ENCODE results near the gene TMEM185B. TPM values are rescaled to one million over a fixed set of nuclear protein-coding genes. Genes with fewer than 3 reads are reported as not detected.

The TMEM185B gene
- total and polyA plus RNA-seq, 8 donors, result 1.5 to 47.8 (median 14.4) TPM

DNA sequence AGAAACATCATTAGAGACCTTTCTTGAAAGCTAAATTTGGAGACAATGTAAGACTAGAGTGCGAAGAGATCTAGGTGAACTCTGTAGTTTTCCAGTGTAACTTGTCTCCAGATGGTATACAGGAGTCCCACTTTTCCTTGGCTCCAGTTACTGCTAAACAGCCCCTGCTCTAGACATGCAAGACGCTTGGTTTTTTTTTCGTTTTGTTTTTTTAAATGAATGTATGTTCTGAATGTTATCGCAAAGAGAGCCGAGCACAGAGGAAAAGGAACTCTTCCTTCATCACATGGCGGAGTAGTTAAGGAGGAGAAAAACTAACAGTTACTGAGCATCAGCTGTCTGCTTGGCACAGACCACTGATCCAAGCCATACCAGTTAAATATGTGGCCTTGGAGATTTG, 31.9 kb upstream of the TMEM185B start:
- no peak overlapping the region for H3K27ac ChIP-seq
- peaks cover 0 to 2% (median 0%) of the 10 kb centered on the region in 4 donors for H3K9me3 ChIP-seq
- TF ChIP-seq EP300 (IDR thresholded peaks at IDR 0.05) (no peak), POLR2AphosphoS5 (IDR thresholded peaks at IDR 0.05) (no peak), POLR2A (IDR thresholded peaks at IDR 0.05) (no peak)
- TF ChIP-seq, protein P1, sequence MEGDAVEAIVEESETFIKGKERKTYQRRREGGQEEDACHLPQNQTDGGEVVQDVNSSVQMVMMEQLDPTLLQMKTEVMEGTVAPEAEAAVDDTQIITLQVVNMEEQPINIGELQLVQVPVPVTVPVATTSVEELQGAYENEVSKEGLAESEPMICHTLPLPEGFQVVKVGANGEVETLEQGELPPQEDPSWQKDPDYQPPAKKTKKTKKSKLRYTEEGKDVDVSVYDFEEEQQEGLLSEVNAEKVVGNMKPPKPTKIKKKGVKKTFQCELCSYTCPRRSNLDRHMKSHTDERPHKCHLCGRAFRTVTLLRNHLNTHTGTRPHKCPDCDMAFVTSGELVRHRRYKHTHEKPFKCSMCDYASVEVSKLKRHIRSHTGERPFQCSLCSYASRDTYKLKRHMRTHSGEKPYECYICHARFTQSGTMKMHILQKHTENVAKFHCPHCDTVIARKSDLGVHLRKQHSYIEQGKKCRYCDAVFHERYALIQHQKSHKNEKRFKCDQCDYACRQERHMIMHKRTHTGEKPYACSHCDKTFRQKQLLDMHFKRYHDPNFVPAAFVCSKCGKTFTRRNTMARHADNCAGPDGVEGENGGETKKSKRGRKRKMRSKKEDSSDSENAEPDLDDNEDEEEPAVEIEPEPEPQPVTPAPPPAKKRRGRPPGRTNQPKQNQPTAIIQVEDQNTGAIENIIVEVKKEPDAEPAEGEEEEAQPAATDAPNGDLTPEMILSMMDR (IDR thresholded peaks at IDR 0.05), result no peak
- intact Hi-C loops (cut with DNase I; ENCODE audit: low total_unique reads), result no loop called here
- H3K36me3 ChIP-seq, result no peaks in the 10 kb centered on the region
- H3K4me3 ChIP-seq, result peak overlapping the region in 2 of 4 donors; percentile 66 to 81
- no peak for DNase-seq
- H3K4me1 ChIP-seq, result peaks cover 13 to 50% (median 33%) of the 10 kb centered on the region in 4 donors
- 82 to 87% (median 86%) methylated on average over 6 of the region's 6 CpGs for WGBS, 5 donors
- H3K27me3 ChIP-seq, result no peaks in the 10 kb centered on the region

DNA sequence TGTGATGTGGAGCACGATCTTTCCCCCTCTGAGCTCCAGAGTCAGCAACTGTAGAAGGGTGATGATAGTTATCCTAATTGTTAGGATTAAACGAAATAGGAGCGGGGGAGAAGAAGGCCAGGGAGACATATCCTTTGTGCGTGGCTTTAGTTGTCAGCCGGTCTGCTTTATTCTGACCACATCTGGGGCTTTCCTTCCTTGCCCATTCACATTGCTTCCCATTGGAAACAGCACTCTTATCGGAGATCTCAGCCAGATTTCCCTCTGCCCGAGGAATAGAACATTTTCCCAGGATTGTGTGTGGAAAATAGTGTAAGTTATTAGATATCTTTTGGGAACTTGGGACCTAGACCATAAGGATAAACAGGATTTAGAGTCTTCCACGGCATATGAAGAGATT, 31.0 kb upstream of the TMEM185B start:
- Histone ChIP-seq H3K4me1 (peaks cover 13 to 50% (median 33%) of the 10 kb centered on the region in 4 donors), H3K9me3 (no peaks in the 10 kb centered on the region), H3K27me3 (no peaks in the 10 kb centered on the region), H3K36me3 (no peaks in the 10 kb centered on the region), H3K4me3 (peak overlapping the region; percentile 66 to 98 (median 85)), H3K27ac (peak overlapping the region in 2 of 5 donors; percentile 90 to 95)
- TF ChIP-seq EP300 (IDR thresholded peaks at IDR 0.05) (no peak), POLR2AphosphoS5 (IDR thresholded peaks at IDR 0.05) (no peak), POLR2A (IDR thresholded peaks at IDR 0.05) (no peak)
- TF ChIP-seq, protein P1 (IDR thresholded peaks at IDR 0.05), result no peak
- WGBS, 5 donors, result 53 to 74% (median 72%) methylated on average over 8 of the region's 8 CpGs
- no peak for DNase-seq
- intact Hi-C loops (cut with DNase I; ENCODE audit: low total_unique reads), result no loop called here

DNA sequence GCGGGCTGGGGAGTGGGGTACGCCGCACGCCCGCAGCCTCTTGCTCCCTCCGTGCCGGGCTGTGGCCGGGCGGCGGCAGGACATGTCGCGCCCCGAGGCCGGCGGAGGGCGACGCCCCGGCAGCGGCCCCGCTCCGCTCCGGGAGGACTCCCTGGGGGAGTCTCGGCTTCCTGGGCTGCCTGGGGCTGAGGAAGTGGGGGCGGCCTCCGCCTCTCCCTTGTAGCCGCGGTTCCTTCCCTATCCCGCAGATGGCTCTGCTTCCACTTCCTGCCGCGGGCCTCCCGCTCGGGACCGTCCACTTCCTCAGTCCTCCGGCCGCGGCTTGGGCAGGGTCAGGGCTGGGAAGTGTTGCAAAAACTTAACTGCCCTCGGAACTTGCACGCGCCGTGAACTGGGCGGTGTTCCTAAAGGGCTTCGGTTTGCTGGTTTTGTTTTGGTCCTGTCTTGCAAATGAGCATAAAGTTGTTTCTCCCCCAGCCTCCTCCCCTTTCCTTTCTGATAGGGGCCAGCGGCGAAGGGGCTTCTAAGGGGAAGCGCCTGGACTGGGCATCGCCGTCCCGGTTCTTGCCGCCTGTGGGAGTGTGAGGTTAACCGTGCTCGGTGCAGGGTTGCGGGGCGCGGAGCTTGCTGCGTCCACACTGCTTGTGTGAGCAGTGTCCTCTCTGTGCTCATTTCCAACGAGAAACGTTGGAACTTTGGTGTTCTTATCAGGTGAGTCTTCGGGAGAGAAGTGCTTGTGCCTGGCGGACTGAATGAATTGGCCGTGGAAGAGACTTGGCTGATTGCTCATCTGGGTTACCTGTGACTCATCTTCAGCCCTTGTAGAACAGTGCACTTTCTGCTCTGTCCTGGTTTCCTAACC, 30.1 kb upstream of the TMEM185B start:
- Histone ChIP-seq H3K27ac (peak overlapping the region; percentile 88 to 97 (median 92)), H3K4me1 (peaks cover 12 to 50% (median 32%) of the 10 kb centered on the region in 4 donors), H3K36me3 (no peaks in the 10 kb centered on the region), H3K4me3 (peak overlapping the region; percentile 66 to 98 (median 85)), H3K9me3 (no peaks in the 10 kb centered on the region), H3K27me3 (no peaks in the 10 kb centered on the region)
- DNase-seq, result peak; percentile 79 to 92
- intact Hi-C loops (cut with DNase I; ENCODE audit: low total_unique reads), result no loop called here
- TF ChIP-seq POLR2AphosphoS5 (IDR thresholded peaks at IDR 0.05) (peak in 2 of 3 donors; percentile 57 to 68), POLR2A (IDR thresholded peaks at IDR 0.05) (no peak), EP300 (IDR thresholded peaks at IDR 0.05) (no peak)
- TF ChIP-seq, protein P1 (IDR thresholded peaks at IDR 0.05), result peak in 4 of 7 experiments; percentile 2 to 44 (median 21)
- WGBS, 5 donors, result 0 to 1% (median 0%) methylated on average over 33 to 60 of the region's 60 CpGs

DNA sequence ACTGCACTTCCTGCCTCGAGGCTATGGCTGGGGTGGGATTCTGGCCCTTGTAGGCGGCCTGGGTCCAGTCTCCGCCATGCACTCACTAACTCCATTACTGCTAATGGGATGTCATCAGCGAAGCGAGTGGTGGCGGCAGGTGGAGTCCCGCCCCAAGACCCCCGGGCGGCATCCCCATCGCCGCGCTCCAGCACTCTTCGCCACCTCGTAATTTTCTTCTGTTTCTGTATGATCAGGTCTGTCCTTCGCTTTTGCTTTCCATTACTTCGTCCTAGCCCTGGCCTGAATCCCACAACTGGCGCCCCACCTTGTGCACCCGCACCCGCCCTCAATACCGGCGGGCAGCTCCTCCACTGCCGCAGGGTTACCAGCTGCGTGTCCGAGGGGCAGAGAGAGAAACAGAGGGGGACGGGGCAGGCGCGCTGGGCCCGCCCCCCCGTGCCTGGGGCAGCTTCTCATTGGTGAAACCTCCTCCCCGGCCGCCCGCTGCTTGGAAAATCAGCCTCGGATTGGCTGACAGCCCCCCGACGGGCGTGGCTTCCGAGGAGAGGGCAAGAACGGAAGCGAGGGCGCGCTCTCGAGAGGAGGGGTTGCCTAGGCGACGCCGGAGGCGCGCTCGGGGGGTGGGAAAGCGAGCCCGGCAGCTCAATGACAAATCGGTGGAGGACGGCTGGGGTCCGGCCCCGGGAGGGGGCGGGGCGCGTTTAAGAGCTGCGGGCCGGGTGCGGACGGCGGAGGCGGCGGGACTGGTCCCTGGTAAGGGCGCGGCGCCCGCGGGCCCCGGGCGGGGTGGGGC, 29.2 kb upstream of the TMEM185B start, which contains the start of gene RALB:
RALB (plus strand) TSS at position 628 of the 796 bp plus-strand sequence. CDS start 25,813 bp downstream, outside the sequence.
- TF ChIP-seq POLR2AphosphoS5 (IDR thresholded peaks at IDR 0.05), result peak in 2 of 3 donors; percentile 78 to 85
- peak in 1 of 4 donors; percentile 28 for TF ChIP-seq POLR2A (IDR thresholded peaks at IDR 0.05)
- no peak for TF ChIP-seq EP300 (IDR thresholded peaks at IDR 0.05)
- TF ChIP-seq, protein P1 (IDR thresholded peaks at IDR 0.05), result no peak
- 0 to 2% (median 1%) methylated on average over 44 to 71 of the region's 71 CpGs for WGBS, 5 donors
- Histone ChIP-seq H3K36me3 (no peaks in the 10 kb centered on the region), H3K4me1 (peaks cover 8 to 42% (median 28%) of the 10 kb centered on the region in 4 donors), H3K4me3 (peak within 1 kb of the TSS; percentile 66 to 98 (median 85)), H3K9me3 (no peaks in the 10 kb centered on the region), H3K27me3 (no peaks in the 10 kb centered on the region), H3K27ac (peak within 1 kb of the TSS; percentile 88 to 97 (median 92))
- intact Hi-C loops (cut with DNase I; ENCODE audit: low total_unique reads), result no loop called here
- peak; percentile 100 for DNase-seq
